GM12878 (cell line): Measurements from ENCODE around the gene PFN3. TPM values are rescaled to one million over a fixed set of nuclear protein-coding genes. Genes with fewer than 3 reads are reported as not detected.

Experiments used
- BMI1 ChIP-seq: fragments of 450-650 bp; IDR thresholded peaks from 2 replicates; pipeline ENCODE4 v1.6.1; 2016; ENCODE audit warnings: mild to moderate bottlenecking, moderate library complexity, borderline replicate concordance
- CREB1 ChIP-seq: IDR thresholded peaks from 2 replicates; pipeline ENCODE4 v1.6.1; 2012; ENCODE audit warnings: low read depth, mild to moderate bottlenecking, inconsistent platforms
- EED ChIP-seq: sonication (generic); IDR thresholded peaks from 2 replicates; pipeline ENCODE4 v1.6.1; 2016; ENCODE audit warnings: antibody characterized with exemption, low read depth
- ELK1 ChIP-seq: IDR thresholded peaks from 2 replicates; pipeline ENCODE4 v1.6.1; 2012; ENCODE audit warnings: low read depth, low read length, improper control_type of control experiment
- EZH2 ChIP-seq: IDR thresholded peaks from 2 replicates; pipeline ENCODE4 v1.6.1; 2012; ENCODE audit warnings: low read depth, mild to moderate bottlenecking, control low read depth, inconsistent platforms, low read length, borderline replicate concordance; ENCODE audit not compliant: control insufficient read depth
- HDGF ChIP-seq: fragments of 450-650 bp; IDR thresholded peaks from 2 replicates; pipeline ENCODE4 v1.6.1; 2016; ENCODE audit warnings: antibody characterized with exemption
- IRF3 ChIP-seq: fragments of 450-650 bp; IDR thresholded peaks from 2 replicates; pipeline ENCODE4 v1.6.1; 2014; ENCODE audit warnings: mild to moderate bottlenecking
- KLF5 ChIP-seq: fragments of 450-650 bp; IDR thresholded peaks from 2 replicates; pipeline ENCODE4 v1.6.1; 2014; ENCODE audit warnings: mild to moderate bottlenecking; ENCODE audit not compliant: partially characterized antibody
- MXI1 ChIP-seq: fragments of 150-350 bp; IDR thresholded peaks from 2 replicates; pipeline ENCODE4 v1.6.1; 2011; ENCODE audit warnings: low read depth, mild to moderate bottlenecking, inconsistent platforms, low read length, improper control_type of control experiment
- MYB ChIP-seq: fragments of 150-350 bp; IDR thresholded peaks from 2 replicates; pipeline ENCODE4 v1.6.1; 2014; ENCODE audit warnings: mild to moderate bottlenecking, low read depth, low read length, borderline replicate concordance
- MYC ChIP-seq: IDR thresholded peaks from 2 replicates; pipeline ENCODE4 v1.6.1; 2011; ENCODE audit warnings: mild to moderate bottlenecking, low read length, moderate library complexity, inconsistent platforms; ENCODE audit not compliant: insufficient read depth, insufficient replicate concordance, insufficient read length, severe bottlenecking
- NFXL1 ChIP-seq: fragments of 450-650 bp; IDR thresholded peaks from 2 replicates; pipeline ENCODE4 v1.6.1; 2017; ENCODE audit warnings: antibody characterized with exemption, mild to moderate bottlenecking, borderline replicate concordance
- PAX5 ChIP-seq: IDR thresholded peaks from 2 replicates; pipeline ENCODE4 v1.6.1; 2011; ENCODE audit warnings: low read depth, low read length, borderline replicate concordance
- PML ChIP-seq: IDR thresholded peaks from 2 replicates; pipeline ENCODE4 v1.6.1; 2012; ENCODE audit warnings: low read length, inconsistent platforms
- POU2F2 ChIP-seq: IDR thresholded peaks from 3 replicates; pipeline ENCODE4 v1.6.1; 2011; ENCODE audit warnings: low read depth, mild to moderate bottlenecking, low read length, borderline replicate concordance
- RFX5 ChIP-seq: IDR thresholded peaks from 2 replicates; pipeline ENCODE4 v1.6.1; 2011; ENCODE audit warnings: low read depth, low read length, improper control_type of control experiment
- SMAD5 ChIP-seq: IDR thresholded peaks from 2 replicates; pipeline ENCODE4 v1.6.1; 2016; ENCODE audit warnings: antibody characterized with exemption, low read depth
- TAF1 ChIP-seq: IDR thresholded peaks from 2 replicates; pipeline ENCODE4 v1.6.1; 2011; ENCODE audit warnings: mild to moderate bottlenecking, low read depth, low read length, borderline replicate concordance
- TARDBP ChIP-seq: IDR thresholded peaks from 2 replicates; pipeline ENCODE4 v1.6.1; 2016; ENCODE audit warnings: borderline replicate concordance
- TCF12 ChIP-seq: IDR thresholded peaks from 2 replicates; pipeline ENCODE4 v1.6.1; 2011; ENCODE audit warnings: low read depth, mild to moderate bottlenecking, low read length
- ZBED1 ChIP-seq: IDR thresholded peaks from 2 replicates; pipeline ENCODE4 v1.6.1; 2016; ENCODE audit warnings: borderline replicate concordance
- ZNF24 ChIP-seq: fragments of 450-650 bp; IDR thresholded peaks from 2 replicates; pipeline ENCODE4 v1.6.1; 2017; ENCODE audit warnings: antibody characterized with exemption, mild to moderate bottlenecking
- polyA plus RNA-seq, 11 experiments: library from polyadenylated mRNA; depleted of rRNA in 4 of 11; unstranded in 6 of 11; stranded (reverse) in 5 of 11; fragments of >200 nt; fragmentation: Nextera tagmentation in 4 of 11; fragmentation: Illumina TruSeq in 1 of 11; extraction: Ambion mirVana in 4 of 11; extraction: Trizol in 1 of 11; gene quantifications; 1 replicate in 1 of 11; 2 replicates in 10 of 11; pipeline versions ENCODE4 v1.2.1 to v1.2.3, GENCODE V29; 2011 to 2016; ENCODE audit warnings: inconsistent platforms in 2 of 11, missing spikeins in 2 of 11, low read depth in 1 of 11
- total RNA-seq, 4 experiments: library from RNA; depleted of rRNA in 3 of 4; stranded (reverse); fragments of >200 nt in 3 of 4; fragmentation: Illumina TruSeq in 1 of 4; extraction: Trizol in 1 of 4; gene quantifications; 2 replicates each; pipeline versions ENCODE4 v1.2.1 to v1.2.3, GENCODE V29; 2013 to 2021
- TF ChIP-seq, protein P1 (sequence below): fragments of 450-650 bp; IDR thresholded peaks from 2 replicates; pipeline ENCODE4 v1.6.1; 2017; ENCODE audit warnings: low read depth, mild to moderate bottlenecking, moderate library complexity
- TF ChIP-seq, protein P2 (sequence below): fragments of 450-650 bp; formaldehyde crosslinking; IDR thresholded peaks from 2 replicates; pipeline ENCODE4 v1.4.0; 2022; ENCODE audit warnings: mild to moderate bottlenecking, moderate library complexity

PFN3 gene
- total and polyA plus RNA-seq, 10 of the 15 experiments (the other 5 are each of a cell fraction or from before 2014, with no cell fraction given): not detected

- TF ChIP-seq ELK1 (no peak), TAF1 (0 out of 2 replicates have a peak, but pooled peaks have one; percentile 22), MYC (peak; percentile 44), TCF12 (no peak), IRF3 (no peak), CREB1 (no peak), TARDBP (no peak), KLF5 (no peak), PAX5 (no peak), HDGF (no peak), NFXL1 (no peak), POU2F2 (peak; percentile 52; the same call in 1 of the 3 replicates), MYB (no peak), MXI1 (peak; percentile 88), BMI1 (no peak), ZBED1 (no peak; the same call in 1 of the 2 replicates), ZNF24 (no peak), EZH2 (no peak), RFX5 (no peak; the same call in 1 of the 2 replicates), PML (no peak), SMAD5 (no peak), EED (no peak)
- TF ChIP-seq, protein P1, sequence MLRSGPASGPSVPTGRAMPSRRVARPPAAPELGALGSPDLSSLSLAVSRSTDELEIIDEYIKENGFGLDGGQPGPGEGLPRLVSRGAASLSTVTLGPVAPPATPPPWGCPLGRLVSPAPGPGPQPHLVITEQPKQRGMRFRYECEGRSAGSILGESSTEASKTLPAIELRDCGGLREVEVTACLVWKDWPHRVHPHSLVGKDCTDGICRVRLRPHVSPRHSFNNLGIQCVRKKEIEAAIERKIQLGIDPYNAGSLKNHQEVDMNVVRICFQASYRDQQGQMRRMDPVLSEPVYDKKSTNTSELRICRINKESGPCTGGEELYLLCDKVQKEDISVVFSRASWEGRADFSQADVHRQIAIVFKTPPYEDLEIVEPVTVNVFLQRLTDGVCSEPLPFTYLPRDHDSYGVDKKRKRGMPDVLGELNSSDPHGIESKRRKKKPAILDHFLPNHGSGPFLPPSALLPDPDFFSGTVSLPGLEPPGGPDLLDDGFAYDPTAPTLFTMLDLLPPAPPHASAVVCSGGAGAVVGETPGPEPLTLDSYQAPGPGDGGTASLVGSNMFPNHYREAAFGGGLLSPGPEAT: no peak
- TF ChIP-seq, protein P2, sequence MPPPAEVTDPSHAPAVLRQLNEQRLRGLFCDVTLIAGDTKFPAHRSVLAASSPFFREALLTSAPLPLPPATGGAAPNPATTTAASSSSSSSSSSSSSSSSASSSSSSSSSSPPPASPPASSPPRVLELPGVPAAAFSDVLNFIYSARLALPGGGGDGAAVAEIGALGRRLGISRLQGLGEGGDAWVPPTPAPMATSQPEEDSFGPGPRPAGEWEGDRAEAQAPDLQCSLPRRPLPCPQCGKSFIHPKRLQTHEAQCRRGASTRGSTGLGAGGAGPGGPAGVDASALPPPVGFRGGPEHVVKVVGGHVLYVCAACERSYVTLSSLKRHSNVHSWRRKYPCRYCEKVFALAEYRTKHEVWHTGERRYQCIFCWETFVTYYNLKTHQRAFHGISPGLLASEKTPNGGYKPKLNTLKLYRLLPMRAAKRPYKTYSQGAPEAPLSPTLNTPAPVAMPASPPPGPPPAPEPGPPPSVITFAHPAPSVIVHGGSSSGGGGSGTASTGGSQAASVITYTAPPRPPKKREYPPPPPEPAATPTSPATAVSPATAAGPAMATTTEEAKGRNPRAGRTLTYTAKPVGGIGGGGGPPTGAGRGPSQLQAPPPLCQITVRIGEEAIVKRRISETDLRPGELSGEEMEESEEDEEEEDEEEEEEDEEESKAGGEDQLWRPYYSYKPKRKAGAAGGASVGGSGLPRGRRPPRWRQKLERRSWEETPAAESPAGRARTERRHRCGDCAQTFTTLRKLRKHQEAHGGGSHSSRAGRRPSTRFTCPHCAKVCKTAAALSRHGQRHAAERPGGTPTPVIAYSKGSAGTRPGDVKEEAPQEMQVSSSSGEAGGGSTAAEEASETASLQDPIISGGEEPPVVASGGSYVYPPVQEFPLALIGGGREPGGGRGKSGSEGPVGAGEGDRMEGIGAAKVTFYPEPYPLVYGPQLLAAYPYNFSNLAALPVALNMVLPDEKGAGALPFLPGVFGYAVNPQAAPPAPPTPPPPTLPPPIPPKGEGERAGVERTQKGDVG: no peak
Measured at GRCh38 chr5:177390363-177391300, 9.8 kb downstream of the PFN3 start (continued).
